Measurements from ENCODE around the gene CBLN3. TPM values are rescaled to one million over a fixed set of nuclear protein-coding genes. Genes with fewer than 3 reads are reported as not detected.

CBLN3 gene
- total RNA-seq, 2 donors from 2014 or later: 2.4 to 11.1 TPM

- Histone ChIP-seq H3K4me1 (replicated peaks) (no peaks in the 10 kb centered on the region), H3K4me3 (no peak overlapping the region), H3K36me3 (no peaks in the 10 kb centered on the region), H3K27me3 (replicated peaks; ENCODE audit: insufficient read depth) (no peaks in the 10 kb centered on the region), H3K27ac (no peak overlapping the region), H3K9me3 (no peaks in the 10 kb centered on the region)
- intact Hi-C loops (cut with DNase I): no loop called here
- no peak for TF ChIP-seq POLR2AphosphoS5 (IDR thresholded peaks at IDR 0.05)
- no peak for TF ChIP-seq CTCF (IDR thresholded peaks at IDR 0.05)
- TF ChIP-seq POLR2A (IDR thresholded peaks at IDR 0.05): no peak
- DNase-seq (ENCODE audit: low spot score): no peak
- WGBS: 19% methylated on average over 3 of the region's 3 CpGs
These were observed 3.8 kb downstream of the CBLN3 start for GRCh38 chr14:24425704-24426103.

GRCh38 chr14:24422694-24423601 is 6.5 kb downstream of the CBLN3 start:
- Histone ChIP-seq H3K27me3 (replicated peaks; ENCODE audit: insufficient read depth) (no peaks in the 10 kb centered on the region), H3K36me3 (no peaks in the 10 kb centered on the region), H3K4me1 (replicated peaks) (no peaks in the 10 kb centered on the region), H3K27ac (no peak overlapping the region), H3K4me3 (no peak overlapping the region), H3K9me3 (no peaks in the 10 kb centered on the region)
- DNase-seq (ENCODE audit: low spot score): no peak
- intact Hi-C loops (cut with DNase I): no loop called here
- no peak for TF ChIP-seq CTCF (IDR thresholded peaks at IDR 0.05)
- TF ChIP-seq POLR2A (IDR thresholded peaks at IDR 0.05): no peak
- TF ChIP-seq POLR2AphosphoS5 (IDR thresholded peaks at IDR 0.05): no peak
- WGBS: 78% methylated on average over 12 of the region's 12 CpGs

GRCh38 chr14:24422261-24422660 is 7.2 kb downstream of the CBLN3 start:
- WGBS: 73% methylated on average over 4 of the region's 4 CpGs
- DNase-seq (ENCODE audit: low spot score): no peak
- H3K27ac ChIP-seq: no peak overlapping the region

GRCh38 chr14:24418492-24418873 is 11.0 kb downstream of the CBLN3 start:
- DNase-seq (ENCODE audit: low spot score): no peak
- intact Hi-C loops (cut with DNase I): no loop called here
- no peak overlapping the region for H3K27ac ChIP-seq

More at GRCh38 chr14:24422261-24422660, 7.2 kb downstream of the CBLN3 start:
- TF ChIP-seq POLR2A (IDR thresholded peaks at IDR 0.05) (no peak), CTCF (IDR thresholded peaks at IDR 0.05) (no peak)
- no peaks in the 10 kb centered on the region for H3K27me3 ChIP-seq (replicated peaks; ENCODE audit: insufficient read depth)
- H3K4me1 ChIP-seq (replicated peaks): no peaks in the 10 kb centered on the region
- no peaks in the 10 kb centered on the region for H3K36me3 ChIP-seq
- intact Hi-C loops (cut with DNase I): no loop called here
- H3K4me3 ChIP-seq: no peak overlapping the region
- no peaks in the 10 kb centered on the region for H3K9me3 ChIP-seq

More at GRCh38 chr14:24418492-24418873, 11.0 kb downstream of the CBLN3 start:
- Histone ChIP-seq H3K4me1 (replicated peaks) (no peaks in the 10 kb centered on the region), H3K36me3 (no peaks in the 10 kb centered on the region), H3K9me3 (no peaks in the 10 kb centered on the region), H3K4me3 (no peak overlapping the region), H3K27me3 (replicated peaks; ENCODE audit: insufficient read depth) (no peaks in the 10 kb centered on the region)
- 32% methylated on average over 6 of the region's 6 CpGs for WGBS
- TF ChIP-seq POLR2AphosphoS5 (IDR thresholded peaks at IDR 0.05): peak; percentile 30
- no peak for TF ChIP-seq POLR2A (IDR thresholded peaks at IDR 0.05)
- no peak for TF ChIP-seq CTCF (IDR thresholded peaks at IDR 0.05)
